GM18907 (cell line): Measurements from ENCODE around the gene DCDC2B.
"Not testable (repeated sequence)": the region's sequence is repeated elsewhere in the genome, so short reads cannot be mapped to it uniquely, and the experiment has no call there.

Source experiments
- ATAC-seq: cut with Tn5 transposase; IDR thresholded peaks from one replicate; pipeline ENCODE4 v1.9.1; 2021; ENCODE audit warnings: mild to moderate bottlenecking, moderate library complexity; ENCODE audit not compliant: unreplicated experiment

DCDC2B gene

DNA sequence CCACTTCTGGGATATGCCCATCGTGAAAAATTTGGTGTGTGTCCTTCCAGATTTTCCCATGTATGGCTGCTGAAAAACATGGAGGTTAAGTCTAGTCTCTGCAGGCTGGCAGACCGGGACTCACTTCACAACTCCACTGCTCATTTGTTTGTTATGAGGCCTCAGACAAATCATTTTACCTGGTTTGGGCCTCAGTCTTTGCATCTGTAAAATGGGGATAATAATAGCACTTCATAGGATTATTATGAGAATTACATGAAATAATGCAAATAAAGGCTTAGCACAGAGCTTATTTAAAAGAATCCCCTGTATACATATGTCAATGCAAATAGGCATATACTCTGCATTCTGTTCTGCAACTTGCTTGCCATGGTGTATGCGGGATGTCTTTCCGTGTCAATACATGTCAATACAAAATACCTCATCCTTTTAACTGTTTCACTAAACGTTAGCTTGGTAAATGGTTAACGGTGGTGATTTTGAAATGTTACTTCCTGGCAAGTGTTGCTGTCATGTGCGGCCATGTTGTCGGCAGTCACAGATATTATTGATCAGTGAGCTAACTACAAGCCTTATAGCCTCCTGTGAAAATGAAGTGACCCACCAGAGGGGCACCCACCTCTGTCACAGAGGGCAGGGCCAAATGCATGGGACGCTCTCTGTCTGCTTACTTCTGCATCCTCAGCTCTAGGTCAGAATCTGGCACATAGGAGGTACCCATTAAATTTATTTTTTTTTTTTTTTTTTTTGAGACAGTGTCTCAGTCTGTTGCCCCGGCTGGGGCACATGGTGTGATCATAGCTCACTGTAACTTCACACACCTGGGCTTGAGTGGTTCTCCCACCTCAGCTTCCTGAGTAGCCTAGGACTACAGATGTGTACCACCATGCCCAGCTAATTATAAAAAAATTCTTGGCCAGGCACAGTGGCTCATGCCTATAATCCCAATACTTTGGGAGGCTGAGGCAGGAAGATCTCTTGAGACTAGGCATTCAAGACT lies 46.5 kb downstream of the DCDC2B start:
- no peak for ATAC-seq

DNA sequence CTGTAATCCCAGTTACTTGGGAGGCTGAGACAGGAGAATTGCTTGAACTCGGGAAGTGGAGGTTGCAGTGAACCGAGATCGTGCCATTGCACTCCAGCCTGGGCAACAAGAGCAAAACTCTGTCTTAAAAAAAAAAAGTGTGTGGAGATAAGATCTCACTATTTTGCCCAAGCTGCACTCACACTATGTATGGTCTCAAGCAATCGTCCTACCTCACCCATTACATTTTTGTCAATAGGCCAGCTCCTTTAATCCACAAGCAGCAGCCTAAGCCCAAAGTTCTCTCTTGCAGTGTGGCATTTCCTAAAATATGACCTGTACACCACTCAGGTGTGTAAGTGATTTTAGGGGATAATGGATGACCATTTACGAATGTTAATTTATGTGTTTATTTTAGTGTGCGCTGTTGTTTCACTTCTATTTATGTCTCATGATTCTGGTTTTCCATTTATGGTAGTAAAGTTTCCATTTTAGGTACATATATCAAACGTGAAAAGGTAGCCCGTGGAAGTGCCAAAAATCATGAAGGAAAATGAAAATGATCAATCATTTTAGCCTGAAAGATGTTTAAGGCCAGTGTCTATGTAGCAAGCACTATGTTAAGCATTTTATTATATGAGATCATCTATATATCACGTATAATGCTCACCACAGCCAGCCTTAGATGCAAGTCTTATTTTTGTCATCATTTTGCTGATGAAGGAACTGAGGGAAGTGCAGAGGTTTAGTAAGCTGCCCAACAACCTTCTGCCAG lies 47.8 kb downstream of the DCDC2B start:
- ATAC-seq, result no peak

DNA sequence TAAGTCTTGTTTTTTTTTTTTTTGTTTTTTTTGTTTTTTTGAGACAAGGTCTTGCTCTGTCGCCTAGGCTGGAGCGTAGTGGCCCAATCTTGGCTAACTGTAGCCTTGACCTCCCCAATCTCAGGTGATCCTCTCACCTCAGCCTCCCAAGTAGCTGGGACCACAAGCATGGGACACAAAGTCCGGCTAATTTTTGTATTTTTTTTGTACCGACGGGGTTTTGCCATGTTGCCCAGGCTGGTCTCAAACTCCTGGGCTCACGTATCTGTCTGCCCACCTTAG lies 48.3 kb downstream of the DCDC2B start:
- ATAC-seq, result no peak

DNA sequence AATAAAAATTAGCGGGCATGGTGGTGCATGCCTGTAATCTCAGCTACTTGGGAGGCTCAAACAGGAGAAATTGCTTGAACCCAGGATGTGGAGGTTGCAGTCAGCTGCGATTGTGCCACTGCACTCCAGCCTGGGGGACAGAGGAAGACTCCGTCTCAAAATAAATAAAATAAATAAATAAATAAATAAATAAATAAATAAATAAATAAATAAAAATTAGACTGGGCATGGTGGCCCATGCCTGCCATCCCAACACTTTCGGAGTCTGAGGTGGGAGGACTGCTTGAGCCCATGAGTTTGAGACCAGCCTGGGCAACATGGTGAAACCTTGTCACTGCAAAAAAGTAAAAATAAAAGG lies 54.3 kb downstream of the DCDC2B start:
- ATAC-seq, result not testable (repeated sequence)

DNA sequence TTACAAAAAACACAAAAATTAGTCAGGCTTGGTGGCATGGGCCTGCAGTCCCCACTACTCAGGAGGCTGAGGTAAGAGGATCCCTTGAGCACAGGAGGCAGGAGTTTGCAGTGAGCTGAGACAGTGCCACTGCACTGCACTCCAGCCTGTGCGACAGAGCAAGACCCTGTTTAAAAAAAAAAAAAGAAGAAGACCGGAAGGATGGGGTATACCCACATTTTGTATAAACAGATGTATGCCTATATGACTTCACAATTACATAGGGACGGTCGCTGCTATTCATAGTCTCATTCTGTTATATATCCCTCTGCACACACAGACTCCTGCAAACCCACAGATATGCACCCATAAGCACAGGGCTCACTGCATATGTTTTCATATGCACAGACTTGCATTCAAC lies 54.9 kb downstream of the DCDC2B start:
- ATAC-seq, result peak; percentile 54
